ENCODE measurements around the gene DGKQ.

Gene DGKQ

DNA sequence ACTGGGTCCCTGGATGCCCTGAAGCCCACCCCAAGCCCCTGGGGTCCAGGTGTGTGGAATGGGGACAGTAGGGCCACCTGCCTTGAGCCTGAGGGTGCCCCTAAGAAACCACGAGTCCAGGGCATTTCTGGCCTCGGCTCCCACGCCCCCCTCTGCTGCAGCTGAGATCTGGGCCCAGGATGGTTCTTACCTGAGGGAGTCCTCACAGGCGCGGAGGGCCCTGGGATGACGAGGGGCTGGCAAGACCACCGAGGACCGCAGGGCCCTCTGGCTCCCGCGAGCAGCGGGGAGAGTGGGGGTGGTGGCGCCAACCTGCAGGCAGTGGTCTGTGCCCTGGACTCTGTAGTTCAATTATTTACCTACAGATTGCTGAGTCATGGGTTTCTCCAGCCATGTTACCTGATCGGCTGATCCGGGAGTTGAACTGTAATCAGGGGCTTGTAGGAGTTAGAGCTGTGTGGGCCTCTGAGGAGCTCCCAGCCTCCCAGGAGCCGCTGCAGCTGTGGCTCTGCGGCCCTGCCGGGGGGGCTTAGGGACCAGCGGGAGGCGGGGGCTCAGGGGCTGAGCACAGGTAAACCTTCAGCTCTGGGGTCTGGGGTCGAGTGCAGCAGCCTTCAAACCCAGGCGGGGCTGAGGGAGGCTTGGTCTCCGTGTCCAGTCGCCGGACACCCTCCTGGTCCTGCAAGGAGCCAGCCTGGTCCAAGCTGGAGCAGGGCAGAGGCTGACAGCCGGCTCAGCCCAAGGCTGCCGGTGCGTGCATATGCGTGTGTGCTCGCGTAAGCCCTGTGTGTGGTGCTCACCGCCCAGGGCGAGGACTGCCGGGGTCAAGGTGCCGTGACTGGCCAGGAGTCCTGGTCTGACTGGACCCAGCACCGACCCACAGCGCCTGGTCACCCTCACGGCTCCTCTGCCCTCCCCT is 20.0 kb upstream of the DGKQ start, which contains the start of gene SLC26A1:
Gene SLC26A1, minus strand, starts transcription at position 294 of the 919 bp plus-strand sequence. CDS start 1,701 bp downstream, outside the sequence.
- ChIA-PET CTCF (interaction anchor here (0.9 to 1.0 kb wide), 2 partner anchors 12 to 194 kb away, joined by 3 read pairs; no protein-coding TSS in a partner anchor), POLR2A (no interaction called here)
- no peak for DNase-seq (ENCODE audit: extremely low spot score)
- TF ChIP-seq, protein P1, sequence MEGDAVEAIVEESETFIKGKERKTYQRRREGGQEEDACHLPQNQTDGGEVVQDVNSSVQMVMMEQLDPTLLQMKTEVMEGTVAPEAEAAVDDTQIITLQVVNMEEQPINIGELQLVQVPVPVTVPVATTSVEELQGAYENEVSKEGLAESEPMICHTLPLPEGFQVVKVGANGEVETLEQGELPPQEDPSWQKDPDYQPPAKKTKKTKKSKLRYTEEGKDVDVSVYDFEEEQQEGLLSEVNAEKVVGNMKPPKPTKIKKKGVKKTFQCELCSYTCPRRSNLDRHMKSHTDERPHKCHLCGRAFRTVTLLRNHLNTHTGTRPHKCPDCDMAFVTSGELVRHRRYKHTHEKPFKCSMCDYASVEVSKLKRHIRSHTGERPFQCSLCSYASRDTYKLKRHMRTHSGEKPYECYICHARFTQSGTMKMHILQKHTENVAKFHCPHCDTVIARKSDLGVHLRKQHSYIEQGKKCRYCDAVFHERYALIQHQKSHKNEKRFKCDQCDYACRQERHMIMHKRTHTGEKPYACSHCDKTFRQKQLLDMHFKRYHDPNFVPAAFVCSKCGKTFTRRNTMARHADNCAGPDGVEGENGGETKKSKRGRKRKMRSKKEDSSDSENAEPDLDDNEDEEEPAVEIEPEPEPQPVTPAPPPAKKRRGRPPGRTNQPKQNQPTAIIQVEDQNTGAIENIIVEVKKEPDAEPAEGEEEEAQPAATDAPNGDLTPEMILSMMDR (IDR thresholded peaks at IDR 0.05; ENCODE audit: control extremely low read depth, extremely low read depth, low read depth, missing control alignments) = no peak

DNA sequence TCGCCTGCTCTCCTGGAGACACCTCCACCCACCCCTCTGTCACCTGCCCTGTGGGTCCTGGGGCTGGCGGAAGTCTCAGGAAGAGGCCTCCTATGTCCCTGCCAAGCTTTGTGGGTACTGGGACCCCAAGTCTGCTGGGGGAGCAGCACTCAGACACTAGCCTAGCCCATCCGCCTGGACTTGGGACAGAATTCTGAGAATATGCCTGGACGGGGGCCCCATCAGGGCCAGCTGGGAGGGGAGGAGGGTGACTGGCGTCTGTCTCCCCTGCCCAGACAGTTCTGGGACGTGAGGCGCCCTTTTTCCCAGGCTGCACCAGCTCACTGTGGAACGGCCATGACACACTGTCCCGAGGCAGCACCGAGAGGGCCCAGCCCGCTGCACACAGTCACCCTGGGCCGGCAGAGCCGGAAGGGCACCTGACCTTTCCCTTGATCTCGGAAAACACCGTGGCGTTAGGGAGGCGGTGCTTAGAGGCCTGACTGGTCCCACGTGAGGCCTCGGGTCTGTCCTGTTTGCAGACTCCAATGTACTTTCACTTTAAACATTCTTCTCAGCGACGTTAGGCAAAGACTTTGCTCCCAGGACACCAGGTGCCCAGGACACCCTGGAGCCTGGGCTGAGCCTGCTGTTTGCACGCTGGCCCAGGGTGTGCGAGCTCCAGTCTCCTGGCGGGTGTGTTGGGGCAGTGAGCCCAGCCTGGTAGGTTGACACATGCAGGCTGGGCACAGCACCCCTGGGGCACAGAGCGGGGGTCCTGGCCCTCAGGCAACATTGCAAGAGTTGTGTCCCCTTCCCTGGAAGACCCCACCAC is 19.1 kb upstream of the DGKQ start:
- TF ChIP-seq, protein P1 (IDR thresholded peaks at IDR 0.05; ENCODE audit: control extremely low read depth, extremely low read depth, low read depth, missing control alignments) = no peak
- ChIA-PET CTCF (no interaction called here), POLR2A (no interaction called here)
- DNase-seq (ENCODE audit: extremely low spot score) = no peak

DNA sequence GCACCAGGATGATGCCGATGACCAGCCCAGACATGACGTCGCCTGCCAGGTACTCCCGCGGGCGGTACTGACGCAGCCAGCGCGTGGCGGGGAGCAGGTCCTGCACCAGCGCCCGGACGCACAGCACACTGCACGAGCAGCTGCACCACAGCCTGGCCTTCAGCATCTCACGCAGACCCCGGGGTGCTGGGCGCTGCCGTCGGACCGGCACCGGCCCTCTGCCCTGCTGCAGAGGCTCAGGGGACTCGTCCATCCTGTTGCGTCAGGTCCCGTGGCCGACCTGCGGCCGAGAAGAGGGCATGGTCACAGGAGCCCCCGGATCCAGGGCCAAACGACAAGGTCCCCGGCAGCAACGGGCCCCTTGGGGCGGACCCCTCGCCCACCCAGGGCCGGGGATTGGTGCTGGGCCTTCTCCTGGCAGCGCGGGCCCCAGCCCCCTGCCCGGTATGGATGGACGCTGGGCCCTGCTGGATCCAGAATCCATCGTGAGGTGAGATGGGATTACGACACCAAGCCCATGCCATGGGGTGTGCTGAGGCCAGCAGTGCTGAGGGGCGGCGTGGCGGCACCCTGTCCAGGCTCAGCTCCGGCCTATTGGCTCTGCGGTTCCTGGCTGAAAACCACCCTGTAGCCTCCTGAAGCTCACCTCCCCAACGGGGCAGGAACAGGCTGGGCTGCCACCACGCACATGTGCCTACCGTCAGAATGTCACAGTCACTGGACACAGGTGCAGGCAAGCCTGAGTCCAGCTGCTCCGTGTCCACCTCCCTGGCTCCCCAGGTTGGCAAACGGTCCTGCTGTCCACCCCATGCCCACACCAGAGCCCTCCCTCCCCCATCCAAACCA is 18.3 kb upstream of the DGKQ start:
- TF ChIP-seq, protein P1 (IDR thresholded peaks at IDR 0.05; ENCODE audit: control extremely low read depth, extremely low read depth, low read depth, missing control alignments) = no peak
- ChIA-PET CTCF (no interaction called here), POLR2A (no interaction called here)
- DNase-seq (ENCODE audit: extremely low spot score) = no peak

DNA sequence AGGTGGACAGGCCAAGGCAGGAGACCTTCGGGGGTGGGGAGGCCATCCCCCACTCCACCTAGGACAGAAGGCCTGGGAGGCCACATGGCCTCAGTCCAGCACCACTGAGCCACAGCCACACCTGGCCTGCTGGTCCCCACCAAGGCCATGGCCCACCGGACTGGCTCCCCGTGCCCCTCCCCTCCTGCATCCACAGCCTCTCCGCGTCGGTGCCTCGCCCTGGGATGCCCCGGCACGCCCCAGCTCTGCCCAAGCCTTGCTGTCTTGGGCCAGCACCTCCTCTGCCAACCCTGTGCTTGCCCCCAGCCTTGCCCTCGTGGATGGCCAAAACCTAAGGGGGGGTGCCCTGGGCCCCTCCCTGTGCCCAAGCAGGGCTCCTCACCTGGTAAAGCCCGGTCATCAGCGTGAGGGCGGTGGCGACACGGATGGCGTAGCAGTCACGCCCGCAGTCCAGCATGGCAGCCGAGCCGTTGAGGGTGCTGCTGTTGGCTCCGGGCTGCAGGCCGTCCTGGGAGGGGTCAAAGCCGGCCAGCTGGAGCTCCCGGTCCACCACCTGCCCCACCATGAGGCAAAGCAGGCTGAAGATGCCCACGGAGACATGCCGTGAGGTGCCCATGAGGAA is 17.5 kb upstream of the DGKQ start:
- POLR2A ChIA-PET = no interaction called here
- CTCF ChIA-PET = no interaction called here
- DNase-seq (ENCODE audit: extremely low spot score) = no peak
- TF ChIP-seq, protein P1 (IDR thresholded peaks at IDR 0.05; ENCODE audit: control extremely low read depth, extremely low read depth, low read depth, missing control alignments) = no peak

DNA sequence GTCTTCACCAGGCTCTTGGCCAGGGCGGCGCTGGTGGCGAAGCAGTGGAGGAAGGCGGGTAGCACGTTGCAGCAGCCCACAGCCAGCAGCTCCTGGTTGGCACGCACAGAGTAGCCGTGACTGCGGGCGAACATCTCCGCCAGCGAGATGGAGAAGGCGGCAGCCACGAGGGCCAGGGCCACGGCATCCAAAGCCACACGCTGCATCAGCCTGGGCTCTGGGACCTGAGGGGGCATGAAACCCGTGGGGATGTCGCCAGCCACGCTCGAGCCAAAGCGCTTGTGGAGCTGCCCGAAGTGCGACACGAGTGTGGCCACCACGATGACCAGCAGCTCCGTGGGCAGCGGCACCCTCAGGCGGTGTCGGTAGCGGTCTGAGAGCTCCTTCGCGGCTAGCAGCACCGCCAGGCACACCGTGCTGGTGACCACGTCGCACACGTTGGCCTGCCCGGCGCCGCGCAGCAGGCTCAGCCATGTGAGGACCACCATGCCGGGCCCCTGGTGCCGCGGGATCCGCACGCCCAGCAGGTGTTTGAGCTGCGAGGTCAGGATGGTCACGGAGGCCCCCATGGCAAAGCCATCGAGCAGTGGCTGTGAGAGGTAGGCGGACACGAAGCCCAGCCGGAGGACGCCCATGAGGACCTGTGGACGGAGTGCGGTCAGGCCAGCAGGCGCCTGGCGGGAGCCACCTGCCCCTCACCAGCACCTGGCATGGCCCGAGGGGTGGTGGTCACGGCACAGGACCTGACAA is 16.5 kb upstream of the DGKQ start:
- TF ChIP-seq, protein P1 (IDR thresholded peaks at IDR 0.05; ENCODE audit: control extremely low read depth, extremely low read depth, low read depth, missing control alignments) = no peak
- no peak for DNase-seq (ENCODE audit: extremely low spot score)
- POLR2A ChIA-PET = no interaction called here
- CTCF ChIA-PET = no interaction called here
